Neuronal stem cell (in vitro differentiated cells): ENCODE results near the gene MED16.
A peak's percentile ranks its signal among the peaks of the same experiment; 100 is the strongest.
"Not testable (repeated sequence)": the region's sequence is repeated elsewhere in the genome, so short reads cannot be mapped to it uniquely, and the experiment has no call there.

ENCODE experiments used
- DNase-seq: peaks from one replicate; pipeline ENCODE4 v3.0.0-alpha.2; 2013; ENCODE audit warnings: low spot score
- H2AFZ ChIP-seq: one replicate; pipeline ENCODE4 v1.6.1; 2013; ENCODE audit warnings: mild to moderate bottlenecking, low read length, inconsistent platforms
- H2AK5ac ChIP-seq: 2 replicates; pipeline ENCODE4 v1.6.1; 2013; ENCODE audit warnings: low read depth, mild to moderate bottlenecking, inconsistent platforms, low read length, moderate library complexity, mixed read lengths
- H2BK120ac ChIP-seq: 2 replicates; pipeline ENCODE4 v1.6.1; 2013; ENCODE audit warnings: low read depth, mild to moderate bottlenecking, inconsistent platforms, low read length, moderate library complexity, mixed read lengths
- H2BK12ac ChIP-seq: one replicate; pipeline ENCODE4 v1.6.1; 2013; ENCODE audit warnings: low read length, inconsistent platforms
- H2BK15ac ChIP-seq: 2 replicates; pipeline ENCODE4 v1.6.1; 2013; ENCODE audit warnings: mild to moderate bottlenecking, low read length, inconsistent platforms, mixed read lengths
- H2BK5ac ChIP-seq: one replicate; pipeline ENCODE4 v1.6.1; 2013; ENCODE audit warnings: inconsistent platforms, mild to moderate bottlenecking, low read length, moderate library complexity
- H3K14ac ChIP-seq: one replicate; pipeline ENCODE4 v1.6.1; 2013; ENCODE audit warnings: low read length, inconsistent platforms
- H3K18ac ChIP-seq: 2 replicates; pipeline ENCODE4 v1.6.1; 2013; ENCODE audit warnings: low read length, inconsistent platforms
- H3K23ac ChIP-seq: 2 replicates; pipeline ENCODE4 v1.6.1; 2013; ENCODE audit warnings: low read depth, mild to moderate bottlenecking, mixed read lengths, low read length, inconsistent platforms; ENCODE audit not compliant: poor library complexity
- H3K27ac ChIP-seq: replicated peaks from 3 replicates; pipeline ENCODE4 v1.5.1; 2013; ENCODE audit warnings: low read length, inconsistent platforms
- H3K27me3 ChIP-seq, 3 experiments: 2 replicates each; pipeline ENCODE4 v1.6.1; 2013; ENCODE audit warnings: low read length in 3 of 3, mild to moderate bottlenecking in 2 of 3, inconsistent platforms in 1 of 3, low read depth in 1 of 3, mixed read lengths in 1 of 3, moderate library complexity in 1 of 3; ENCODE audit not compliant: control insufficient read depth in 3 of 3, insufficient read depth in 3 of 3
- H3K36me3 ChIP-seq, 2 donors: replicated peaks in 1 of 2; 2 replicates each; pipeline ENCODE4 v1.6.1; 2013; ENCODE audit warnings: low read length in 2 of 2; ENCODE audit not compliant: control insufficient read depth in 2 of 2, insufficient read depth in 2 of 2
- H3K4ac ChIP-seq: 2 replicates; pipeline ENCODE4 v1.6.1; 2013; ENCODE audit warnings: inconsistent platforms, mild to moderate bottlenecking, low read length, moderate library complexity
- H3K4me1 ChIP-seq, 2 donors: 1 replicate in 1 of 2; 2 replicates in 1 of 2; pipeline ENCODE4 v1.6.1; 2013; ENCODE audit warnings: low read length in 2 of 2, low read depth in 1 of 2; ENCODE audit not compliant: control insufficient read depth in 2 of 2, insufficient read depth in 1 of 2
- H3K4me2 ChIP-seq: one replicate; pipeline ENCODE4 v1.6.1; 2013; ENCODE audit warnings: mild to moderate bottlenecking, low read length, inconsistent platforms; ENCODE audit not compliant: insufficient read depth, poor library complexity, severe bottlenecking
- H3K4me3 ChIP-seq, 2 donors: 2 replicates each; pipeline ENCODE4 v1.5.1; 2013; ENCODE audit warnings: low read length in 2 of 2, mild to moderate bottlenecking in 2 of 2, inconsistent platforms in 1 of 2, moderate library complexity in 1 of 2
- H3K79me1 ChIP-seq: one replicate; pipeline ENCODE4 v1.6.1; 2013; ENCODE audit warnings: low read depth, mild to moderate bottlenecking, inconsistent platforms, low read length, moderate library complexity
- H3K9ac ChIP-seq: one replicate; pipeline ENCODE4 v1.6.1; 2013; ENCODE audit warnings: mild to moderate bottlenecking, low read depth, low read length, inconsistent platforms; ENCODE audit not compliant: poor library complexity
- H3K9me3 ChIP-seq, 2 donors: replicated peaks in 1 of 2; 2 replicates each; pipeline versions ENCODE3 to v1.6.1; 2013; ENCODE audit warnings: low read length in 2 of 2, mild to moderate bottlenecking in 2 of 2, inconsistent platforms in 1 of 2, low read depth in 1 of 2, mixed read lengths in 1 of 2, moderate library complexity in 1 of 2; ENCODE audit not compliant: control insufficient read depth in 2 of 2, insufficient read depth in 1 of 2
- H4K8ac ChIP-seq: one replicate; pipeline ENCODE4 v1.6.1; 2013; ENCODE audit warnings: low read depth, mild to moderate bottlenecking, inconsistent platforms, low read length, moderate library complexity
- H4K91ac ChIP-seq: one replicate; pipeline ENCODE4 v1.6.1; 2013; ENCODE audit warnings: low read length, low read depth, mild to moderate bottlenecking, inconsistent platforms; ENCODE audit not compliant: poor library complexity
- WGBS, 2 donors: extraction: QIAGEN DNeasy Blood & Tissue Kit; methylation state at CpG; one replicate each; pipeline ENCODE4 v1.1.7; 2013; ENCODE audit warnings: missing lambda C conversion rate in 2 of 2, mixed read lengths in 1 of 2; ENCODE audit not compliant: insufficient read length in 2 of 2, insufficient replicate concordance in 1 of 2; ENCODE audit errors: extremely low coverage in 2 of 2; 5-methylcytosine and 5-hydroxymethylcytosine counted together

MED16 gene

DNA sequence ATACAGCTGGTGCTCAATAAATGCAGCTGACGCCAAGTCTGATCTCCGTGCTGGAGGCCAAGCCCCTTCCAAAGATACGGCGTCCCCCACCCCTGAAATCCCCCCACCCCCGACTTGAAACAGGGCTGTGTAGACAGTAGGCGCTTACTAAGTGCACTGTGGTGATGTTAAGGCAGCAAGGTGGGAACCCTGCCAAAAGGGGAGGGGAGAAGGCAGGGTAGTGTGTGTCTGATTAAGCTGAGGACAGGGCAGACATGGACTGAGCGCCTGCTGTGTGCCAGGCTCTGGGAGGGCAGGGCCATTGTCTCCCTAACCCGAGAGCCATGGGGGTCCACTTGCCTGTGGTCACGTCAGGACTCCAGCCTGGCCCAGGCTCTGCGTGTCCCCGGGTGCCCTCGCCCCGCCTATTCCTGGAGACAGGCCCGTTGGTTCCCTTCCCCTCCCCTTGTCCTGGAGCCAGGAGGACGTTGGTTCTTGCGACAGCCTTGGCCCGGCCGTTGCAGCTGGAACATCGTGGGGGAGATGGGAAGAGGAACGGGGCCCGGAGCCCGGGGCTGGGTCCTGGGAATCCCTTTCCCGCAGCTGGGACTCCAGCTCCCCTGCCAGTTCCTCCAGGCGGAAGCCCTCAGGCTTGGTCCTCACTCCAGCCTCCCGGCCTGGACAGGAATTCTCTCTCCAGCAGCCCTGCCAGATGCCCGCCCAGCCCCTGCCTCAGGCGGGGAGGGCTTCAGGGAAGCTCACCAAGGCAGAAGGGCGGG lies 42.6 kb downstream of the MED16 start:
- H3K4me1 ChIP-seq: peaks cover 5 to 9% of the 10 kb centered on the region in 2 donors
- H3K27me3 ChIP-seq: peaks cover 0 to 28% (median 0%) of the 10 kb centered on the region in 3 experiments
- H3K14ac ChIP-seq: peak overlapping the region; percentile 71
- H3K23ac ChIP-seq: peak overlapping the region; percentile 55
- no peak for DNase-seq
- H2BK12ac ChIP-seq: peak overlapping the region; percentile 73
- H3K4me2 ChIP-seq: no peak overlapping the region
- peak overlapping the region; percentile 95 for H3K4ac ChIP-seq
- no peak overlapping the region for H4K91ac ChIP-seq
- peak overlapping the region; percentile 86 for H2AFZ ChIP-seq
- H3K4me3 ChIP-seq: no peak overlapping the region
- H2BK5ac ChIP-seq: peak overlapping the region; percentile 13
- H3K79me1 ChIP-seq: peaks cover 2% of the 10 kb centered on the region
- peak overlapping the region; percentile 43 for H4K8ac ChIP-seq
- peak overlapping the region; percentile 21 for H3K9ac ChIP-seq
- peak overlapping the region; percentile 74 for H3K18ac ChIP-seq
- H2BK120ac ChIP-seq: no peak overlapping the region
- peak overlapping the region; percentile 94 for H2BK15ac ChIP-seq
- no peak overlapping the region for H3K27ac ChIP-seq
- no CpG with 5 or more reads among the region's 28 CpGs for WGBS, 2 donors
- no peaks in the 10 kb centered on the region for H3K9me3 ChIP-seq
- peak overlapping the region; percentile 84 for H2AK5ac ChIP-seq
- no peaks in the 10 kb centered on the region for H3K36me3 ChIP-seq

- H3K18ac ChIP-seq, H2BK5ac ChIP-seq, H3K23ac ChIP-seq, DNase-seq, H3K4me3 ChIP-seq, H3K4ac ChIP-seq, H3K4me2 ChIP-seq, H3K14ac ChIP-seq, H3K27ac ChIP-seq, H3K79me1 ChIP-seq, H3K9me3 ChIP-seq, H4K8ac ChIP-seq, H3K9ac ChIP-seq, H3K36me3 ChIP-seq, H2AK5ac ChIP-seq, H2BK12ac ChIP-seq, H4K91ac ChIP-seq, H3K4me1 ChIP-seq, H2BK15ac ChIP-seq, H2BK120ac ChIP-seq, H2AFZ ChIP-seq: not testable (repeated sequence)
- peaks cover 0 to 35% (median 3%) of the 10 kb centered on the region in 3 experiments for H3K27me3 ChIP-seq
- no CpG with 5 or more reads among the region's 8 CpGs for WGBS, 2 donors
These were observed 43.8 kb downstream of the MED16 start for GRCh38 chr19:849195-849594.

GRCh38 chr19:848386-848921 lies 44.5 kb downstream of the MED16 start:
- Histone ChIP-seq H3K36me3 (no peaks in the 10 kb centered on the region), H2BK12ac (no peak overlapping the region), H4K91ac (no peak overlapping the region), H3K4me1 (peaks cover 9 to 11% of the 10 kb centered on the region in 2 donors), H3K4me3 (no peak overlapping the region), H3K27me3 (peaks cover 0 to 40% (median 8%) of the 10 kb centered on the region in 3 experiments), H3K27ac (no peak overlapping the region), H2BK120ac (no peak overlapping the region), H2BK15ac (no peak overlapping the region), H3K79me1 (peaks cover 2% of the 10 kb centered on the region), H3K4me2 (no peak overlapping the region), H4K8ac (no peak overlapping the region), H2BK5ac (no peak overlapping the region), H3K18ac (peak overlapping the region; percentile 57), H2AK5ac (peak overlapping the region; percentile 12), H3K4ac (no peak overlapping the region), H3K9me3 (no peaks in the 10 kb centered on the region), H3K14ac (peak overlapping the region; percentile 38), H2AFZ (no peak overlapping the region), H3K9ac (peak overlapping the region; percentile 21), H3K23ac (no peak overlapping the region)
- DNase-seq: no peak
- WGBS, 2 donors: no CpG with 5 or more reads among the region's 12 CpGs

DNA sequence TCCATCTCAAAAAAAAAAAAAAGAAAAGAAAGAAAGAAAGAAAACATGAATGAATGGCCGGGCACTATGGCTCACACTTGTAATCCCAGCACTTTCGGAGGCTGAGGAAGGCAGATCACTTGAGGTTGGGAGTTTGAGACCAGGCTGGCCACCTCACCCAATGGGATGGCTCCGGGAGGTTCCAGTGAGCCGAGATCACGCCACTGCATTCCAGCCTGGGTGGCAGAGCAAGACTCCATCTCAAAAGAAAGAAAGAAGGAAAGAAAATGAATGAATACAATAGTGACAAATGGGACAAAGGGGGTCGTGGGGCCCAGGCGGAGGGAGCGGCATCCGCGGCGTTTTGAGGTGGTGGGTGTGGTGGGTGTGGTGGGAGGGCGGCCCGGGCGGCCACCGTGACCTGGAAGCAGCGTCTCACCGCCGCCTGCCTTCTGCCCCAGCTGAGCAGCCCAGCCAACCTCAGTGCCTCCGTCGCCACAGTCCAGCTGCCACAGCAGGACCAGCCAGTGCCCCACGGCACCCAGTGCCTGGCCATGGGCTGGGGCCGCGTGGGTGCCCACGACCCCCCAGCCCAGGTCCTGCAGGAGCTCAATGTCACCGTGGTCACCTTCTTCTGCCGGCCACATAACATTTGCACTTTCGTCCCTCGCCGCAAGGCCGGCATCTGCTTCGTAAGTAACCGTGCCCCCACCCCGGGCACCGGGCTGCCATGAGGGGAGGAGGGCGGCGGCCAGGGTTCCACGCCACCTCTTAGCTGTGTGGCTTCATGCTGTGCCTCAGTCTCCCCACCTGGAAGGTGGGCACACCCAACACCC lies 47.1 kb downstream of the MED16 start:
- Histone ChIP-seq H4K91ac (no peak overlapping the region), H3K4me1 (peaks cover 12 to 13% of the 10 kb centered on the region in 2 donors), H3K27ac (no peak overlapping the region), H3K79me1 (peaks cover 2% of the 10 kb centered on the region), H2BK120ac (no peak overlapping the region), H2BK12ac (peak overlapping the region; percentile 97), H3K4ac (no peak overlapping the region), H2AFZ (no peak overlapping the region), H3K27me3 (peaks cover 0 to 51% (median 13%) of the 10 kb centered on the region in 3 experiments), H4K8ac (no peak overlapping the region), H2AK5ac (peak overlapping the region; percentile 99), H2BK15ac (peak overlapping the region; percentile 93), H3K9ac (peak overlapping the region; percentile 50), H3K4me2 (no peak overlapping the region), H3K9me3 (no peaks in the 10 kb centered on the region), H3K18ac (peak overlapping the region; percentile 91), H3K14ac (no peak overlapping the region), H2BK5ac (no peak overlapping the region), H3K4me3 (no peak overlapping the region), H3K23ac (no peak overlapping the region), H3K36me3 (no peaks in the 10 kb centered on the region)
- DNase-seq: no peak
- no CpG with 5 or more reads among the region's 37 CpGs for WGBS, 2 donors
